SU-DHL-6 (cell line): Measurements from ENCODE around the gene EYS.

Source experiments
- H2AFZ ChIP-seq: fragments of 200-600 bp; sonication (generic); 2 replicates; pipeline ENCODE4 v1.6.1; 2014; ENCODE audit warnings: low read depth, mild to moderate bottlenecking, moderate library complexity, mixed read lengths, antibody characterized with exemption, low read length; ENCODE audit not compliant: severe bottlenecking
- H3F3A ChIP-seq: fragments of 200-600 bp; shearing (Covaris generic); 2 replicates; pipeline ENCODE4 v1.6.0; 2016; ENCODE audit warnings: antibody characterized with exemption, mild to moderate bottlenecking; ENCODE audit not compliant: insufficient read depth
- H3K27ac ChIP-seq: fragments of 200-600 bp; sonication (generic); 2 replicates; pipeline ENCODE4 v1.5.1; 2016; ENCODE audit warnings: low read depth, mild to moderate bottlenecking, low read length, moderate library complexity, mixed read lengths
- H3K27me3 ChIP-seq: fragments of 200-600 bp; sonication (generic), shearing (Covaris generic); 2 replicates; pipeline ENCODE4 v1.6.0; 2014; ENCODE audit warnings: mild to moderate bottlenecking, low read length
- H3K36me3 ChIP-seq: fragments of 200-600 bp; sonication (generic); 2 replicates; pipeline ENCODE4 v1.6.1; 2014; ENCODE audit warnings: mild to moderate bottlenecking, low read length, mixed read lengths
- H3K4me2 ChIP-seq: fragments of 300-600, 200-600 bp; shearing (Covaris generic), sonication (generic); 2 replicates; pipeline ENCODE4 v1.6.0; 2014; ENCODE audit warnings: low read length, low read depth, mild to moderate bottlenecking; ENCODE audit not compliant: poor library complexity, severe bottlenecking
- H3K4me3 ChIP-seq: fragments of 200-600 bp; sonication (generic); 2 replicates; pipeline ENCODE4 v1.5.1; 2014; ENCODE audit warnings: antibody characterized with exemption, low read length, mild to moderate bottlenecking, mixed read lengths; ENCODE audit not compliant: insufficient read depth, poor library complexity, severe bottlenecking
- H3K79me2 ChIP-seq: fragments of 200-600 bp; sonication (generic); 2 replicates; pipeline ENCODE4 v1.6.1; 2014; ENCODE audit warnings: mild to moderate bottlenecking, low read length, moderate library complexity; ENCODE audit not compliant: insufficient read depth
- H3K9ac ChIP-seq: fragments of 200-600 bp; sonication (generic); 2 replicates; pipeline ENCODE4 v1.7.0; 2014; ENCODE audit warnings: mild to moderate bottlenecking, low read length
- H3K9me2 ChIP-seq: fragments of 200-600 bp; sonication (generic); replicated peaks from 2 replicates; pipeline ENCODE4 v1.6.1; 2014; ENCODE audit warnings: low read length; ENCODE audit not compliant: insufficient read depth
- H3K9me3 ChIP-seq: fragments of 200-600 bp; sonication (generic); 2 replicates; pipeline ENCODE4 v1.6.1; 2014; ENCODE audit warnings: low read length, mixed read lengths; ENCODE audit not compliant: insufficient read depth
- H4K20me1 ChIP-seq: fragments of 200-600 bp; sonication (generic); 2 replicates; pipeline ENCODE4 v1.6.1; 2014; ENCODE audit warnings: low read depth, mild to moderate bottlenecking, antibody characterized with exemption, low read length, moderate library complexity, mixed read lengths
- EZH2phosphoT487 ChIP-seq: fragments of 200-600 bp; sonication (generic), shearing (Covaris generic); conservative IDR thresholded peaks from 2 replicates; pipeline ENCODE4 v1.6.1; 2018; ENCODE audit warnings: mild to moderate bottlenecking, antibody characterized with exemption, low read length, moderate library complexity, mixed read lengths
- TF ChIP-seq, protein P1 (sequence below): fragments of 200-600 bp; sonication (generic); IDR thresholded peaks from one replicate; pipeline ENCODE4 v1.5.1; 2017; ENCODE audit warnings: antibody characterized with exemption, mild to moderate bottlenecking, low read length, moderate library complexity; ENCODE audit not compliant: insufficient read depth, poor library complexity, severe bottlenecking

EYS gene

GRCh38 chr6:65468307-65468706 is 238.7 kb downstream of the EYS start:
- Histone ChIP-seq H3F3A (no peaks in the 10 kb centered on the region), H3K4me3 (no peak overlapping the region), H3K9me3 (no peaks in the 10 kb centered on the region), H4K20me1 (no peaks in the 10 kb centered on the region), H3K27me3 (no peaks in the 10 kb centered on the region), H2AFZ (no peak overlapping the region), H3K27ac (no peak overlapping the region), H3K4me2 (no peak overlapping the region), H3K9ac (no peak overlapping the region), H3K36me3 (no peaks in the 10 kb centered on the region), H3K79me2 (no peaks in the 10 kb centered on the region), H3K9me2 (no peaks in the 10 kb centered on the region)
- TF ChIP-seq, protein P1, sequence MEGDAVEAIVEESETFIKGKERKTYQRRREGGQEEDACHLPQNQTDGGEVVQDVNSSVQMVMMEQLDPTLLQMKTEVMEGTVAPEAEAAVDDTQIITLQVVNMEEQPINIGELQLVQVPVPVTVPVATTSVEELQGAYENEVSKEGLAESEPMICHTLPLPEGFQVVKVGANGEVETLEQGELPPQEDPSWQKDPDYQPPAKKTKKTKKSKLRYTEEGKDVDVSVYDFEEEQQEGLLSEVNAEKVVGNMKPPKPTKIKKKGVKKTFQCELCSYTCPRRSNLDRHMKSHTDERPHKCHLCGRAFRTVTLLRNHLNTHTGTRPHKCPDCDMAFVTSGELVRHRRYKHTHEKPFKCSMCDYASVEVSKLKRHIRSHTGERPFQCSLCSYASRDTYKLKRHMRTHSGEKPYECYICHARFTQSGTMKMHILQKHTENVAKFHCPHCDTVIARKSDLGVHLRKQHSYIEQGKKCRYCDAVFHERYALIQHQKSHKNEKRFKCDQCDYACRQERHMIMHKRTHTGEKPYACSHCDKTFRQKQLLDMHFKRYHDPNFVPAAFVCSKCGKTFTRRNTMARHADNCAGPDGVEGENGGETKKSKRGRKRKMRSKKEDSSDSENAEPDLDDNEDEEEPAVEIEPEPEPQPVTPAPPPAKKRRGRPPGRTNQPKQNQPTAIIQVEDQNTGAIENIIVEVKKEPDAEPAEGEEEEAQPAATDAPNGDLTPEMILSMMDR = no peak
- no peak for TF ChIP-seq EZH2phosphoT487

DNA sequence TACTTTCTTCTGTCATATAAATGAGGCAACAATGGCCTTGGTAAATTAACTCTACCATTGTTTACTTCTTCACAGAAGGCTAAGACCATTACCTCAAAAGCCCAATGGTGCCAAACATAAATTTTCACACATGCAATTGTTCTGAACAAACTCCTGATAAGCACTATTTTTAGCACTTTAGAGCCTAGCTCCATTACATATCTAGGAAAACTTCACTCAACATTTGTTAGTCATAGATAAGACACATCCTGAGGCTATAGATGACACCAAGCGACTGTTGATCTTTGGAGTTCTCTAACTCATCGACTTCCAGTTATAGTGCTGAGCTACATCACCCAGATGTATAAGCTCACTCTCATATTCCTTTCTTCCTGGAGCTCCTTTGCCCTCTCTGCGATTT is 245.9 kb downstream of the EYS start:
- H3K79me2 ChIP-seq = no peaks in the 10 kb centered on the region
- H3K9ac ChIP-seq = no peak overlapping the region
- H3F3A ChIP-seq = no peaks in the 10 kb centered on the region
- H3K9me3 ChIP-seq = no peaks in the 10 kb centered on the region
- TF ChIP-seq, protein P1 = no peak
- TF ChIP-seq EZH2phosphoT487 = no peak
- H3K4me2 ChIP-seq = no peak overlapping the region
- no peak overlapping the region for H3K4me3 ChIP-seq
- no peaks in the 10 kb centered on the region for H3K9me2 ChIP-seq
- H4K20me1 ChIP-seq = no peaks in the 10 kb centered on the region
- no peaks in the 10 kb centered on the region for H3K36me3 ChIP-seq
- no peak overlapping the region for H3K27ac ChIP-seq
- H3K27me3 ChIP-seq = no peaks in the 10 kb centered on the region
- H2AFZ ChIP-seq = no peak overlapping the region

DNA sequence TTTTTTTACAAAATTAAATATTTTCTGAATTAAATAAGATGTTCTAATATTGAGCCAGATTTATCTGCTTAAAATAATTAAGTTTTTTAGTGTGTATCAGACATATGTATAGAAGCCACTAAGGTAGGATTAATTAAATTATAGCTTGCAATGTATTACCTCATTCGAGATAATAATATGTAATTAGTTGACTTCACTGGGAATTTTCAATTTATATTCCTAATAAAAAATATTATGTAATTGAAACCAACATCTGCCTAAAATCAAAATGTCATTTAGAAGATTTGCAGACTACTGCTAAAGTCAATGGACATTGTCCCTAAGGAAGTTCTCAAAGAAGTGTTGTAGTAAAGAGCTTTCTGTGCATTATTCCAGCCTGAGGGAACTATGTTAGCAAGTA is 254.7 kb downstream of the EYS start:
- H3K9me3 ChIP-seq = no peaks in the 10 kb centered on the region
- no peak overlapping the region for H3K27ac ChIP-seq
- no peak overlapping the region for H3K4me2 ChIP-seq
- H3K9me2 ChIP-seq = no peaks in the 10 kb centered on the region; the same call in 1 of the 2 replicates
- no peaks in the 10 kb centered on the region for H3K79me2 ChIP-seq
- no peak overlapping the region for H2AFZ ChIP-seq
- H3K36me3 ChIP-seq = no peaks in the 10 kb centered on the region
- TF ChIP-seq, protein P1 = no peak
- no peak for TF ChIP-seq EZH2phosphoT487
- H3K9ac ChIP-seq = no peak overlapping the region
- H4K20me1 ChIP-seq = no peaks in the 10 kb centered on the region
- H3K27me3 ChIP-seq = no peaks in the 10 kb centered on the region
- no peak overlapping the region for H3K4me3 ChIP-seq
- H3F3A ChIP-seq = no peaks in the 10 kb centered on the region
